Posterior cingulate gyrus (tissue), 11 donors: ENCODE data around the gene CFAP299.
"Not testable (repeated sequence)": the region's sequence is repeated elsewhere in the genome, so short reads cannot be mapped to it uniquely, and the experiment has no call there.

Experiments
- DNase-seq, 10 donors: peaks; one replicate each; pipeline versions ENCODE4 v3.0.0 to v3.0.0-alpha.2; 2020 to 2021; ENCODE audit warnings: mixed read lengths in 3 of 10
- intact Hi-C: fragments of 100-400 bp; cut with DNase I; formaldehyde crosslinking; loops from one replicate; pipeline ENCODE4 v1.15.1; 2023

Gene CFAP299

DNA sequence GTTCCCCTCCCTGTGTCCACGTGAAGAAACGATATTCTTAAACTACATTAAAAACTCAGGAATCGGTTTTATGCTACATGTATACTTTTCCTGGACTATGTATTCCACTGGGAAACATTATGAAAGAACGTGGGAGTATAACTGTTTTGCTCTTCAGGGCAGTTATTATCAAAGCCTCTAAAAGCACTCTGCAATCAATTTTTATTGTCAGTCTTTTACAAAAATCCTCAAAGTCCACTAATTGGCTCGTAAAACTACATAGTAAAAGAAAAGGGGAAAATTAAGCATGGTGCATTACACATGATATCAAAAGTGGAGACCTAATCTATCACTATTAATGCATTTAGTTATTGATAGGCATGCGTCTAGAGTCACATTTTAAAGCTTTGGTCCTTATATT, 11.4 kb upstream of the CFAP299 start:
- intact Hi-C loops, result no loop called here
- DNase-seq, result no peak

GRCh38 chr4:80331693-80332092, 3.8 kb upstream of the CFAP299 start:
- no peak for DNase-seq
- intact Hi-C loops, result no loop called here

DNA sequence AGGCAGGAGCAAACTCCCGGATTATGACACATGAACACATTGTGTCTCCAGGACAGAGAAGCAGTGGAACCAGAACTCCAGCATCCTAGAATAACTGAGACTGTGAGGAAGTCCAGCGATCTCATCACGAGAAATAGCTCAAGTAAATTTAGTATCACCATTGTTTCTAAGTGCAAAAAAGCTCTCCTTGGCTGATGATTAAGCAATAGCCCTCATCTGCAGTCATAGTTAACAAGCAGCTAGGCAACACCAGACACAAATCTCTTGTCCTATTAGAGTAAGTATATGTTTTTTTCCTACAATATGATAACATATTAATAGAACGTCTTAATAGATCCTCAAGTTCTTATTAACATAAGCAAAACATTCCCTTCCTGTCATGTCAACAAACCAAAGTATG, 2.4 kb upstream of the CFAP299 start:
- DNase-seq, result no peak
- intact Hi-C loops, result no loop called here

DNA sequence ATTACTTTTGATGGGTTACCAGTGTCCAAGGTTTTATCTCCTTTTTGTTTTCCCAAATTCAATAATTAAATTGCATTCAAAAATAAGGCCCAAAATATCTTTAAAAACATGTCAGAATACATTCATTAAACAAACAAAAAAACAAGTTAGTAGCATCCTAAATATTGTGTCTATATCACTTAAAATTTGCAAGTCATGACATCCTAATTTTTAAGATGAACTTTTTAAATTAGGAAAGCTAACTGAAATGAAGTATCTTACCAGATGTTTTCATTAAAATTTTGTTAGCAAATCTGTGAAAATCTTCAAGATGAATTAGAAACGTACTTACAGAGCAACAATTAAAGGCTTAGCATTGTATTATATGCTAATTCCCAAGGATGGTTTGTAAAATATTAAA, 962 bp upstream of the CFAP299 start:
- DNase-seq, result no peak
- intact Hi-C loops, result no loop called here

DNA sequence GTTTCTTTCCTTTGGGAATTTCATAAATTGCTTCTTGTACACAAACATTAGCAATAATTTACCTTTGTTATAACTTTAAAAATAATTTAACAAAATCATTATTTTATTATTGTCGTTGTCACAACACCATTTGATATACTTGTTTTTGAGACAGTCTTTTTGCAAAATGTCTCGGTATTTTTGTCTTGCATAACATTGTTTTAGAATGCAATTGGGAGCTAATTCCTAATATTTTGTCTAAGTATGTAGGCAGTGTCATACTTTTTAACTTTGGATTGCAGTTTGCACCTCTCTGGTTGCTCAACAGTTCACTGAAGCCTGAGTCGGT, 340 bp upstream of the CFAP299 start:
- intact Hi-C loops, result no loop called here
- DNase-seq, result no peak

- intact Hi-C loops, result no loop called here
- DNase-seq, result peak in 1 of 10 donors; percentile 56
Observed at GRCh38 chr4:80336582-80336981, 1.1 kb downstream of the CFAP299 start.

DNA sequence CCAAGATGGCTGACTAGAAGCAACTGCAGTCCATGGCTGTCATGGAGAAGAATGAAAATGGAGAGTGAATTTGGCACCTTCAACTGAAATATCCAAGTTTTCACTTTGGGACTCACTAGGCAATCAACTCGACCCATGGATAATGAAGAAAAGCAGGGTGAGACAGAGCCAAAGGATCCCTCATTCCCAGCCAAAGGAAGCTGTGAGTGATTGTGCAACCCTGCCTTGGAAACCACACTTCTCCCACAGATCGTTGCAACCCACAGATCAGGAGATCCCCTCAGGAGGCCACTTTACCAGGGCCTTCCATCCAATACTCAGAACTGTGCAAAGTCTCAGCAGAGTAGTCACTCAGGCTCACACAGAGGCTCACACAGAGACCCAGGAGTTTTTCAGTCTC, 4.5 kb downstream of the CFAP299 start:
- DNase-seq, result no peak
- intact Hi-C loops, result no loop called here

DNA sequence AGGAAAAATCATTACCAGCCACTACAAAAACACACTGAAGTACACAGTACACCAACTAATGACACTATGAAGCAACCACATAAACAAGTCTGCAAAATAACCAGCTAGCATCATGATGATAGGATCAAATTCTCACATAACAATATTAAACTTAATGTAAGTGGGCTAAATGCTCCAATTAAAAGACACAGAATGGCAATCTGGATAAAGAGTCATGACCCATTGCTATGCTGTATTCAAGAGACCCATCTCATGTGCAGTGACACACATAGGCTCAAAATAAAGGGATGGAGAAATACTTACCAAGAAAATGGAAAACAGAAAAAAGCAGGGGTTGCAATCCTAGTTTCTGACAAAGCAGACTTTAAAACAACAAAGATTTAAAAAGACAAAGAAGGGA, 7.2 kb downstream of the CFAP299 start:
- intact Hi-C loops, DNase-seq: not testable (repeated sequence)

DNA sequence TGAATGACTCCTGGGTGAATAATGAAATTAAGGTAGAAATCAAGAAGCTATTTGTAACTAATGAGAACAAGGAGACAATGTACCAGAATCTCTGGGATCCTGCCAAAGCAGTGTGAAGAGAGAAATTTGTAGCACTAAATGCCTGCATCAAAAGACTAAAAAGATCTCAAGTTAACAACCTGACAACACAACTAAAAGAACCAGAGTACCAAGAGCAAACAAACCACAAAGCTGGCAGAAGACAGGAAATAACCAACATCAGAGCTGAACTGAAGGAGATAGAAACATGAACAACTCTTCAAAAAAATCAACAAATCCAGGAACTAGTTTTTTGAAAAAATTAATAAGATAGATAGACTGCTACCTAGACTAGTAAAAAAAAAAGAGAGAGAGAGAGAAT, 8.4 kb downstream of the CFAP299 start:
- intact Hi-C loops, result no loop called here
- DNase-seq, result no peak

DNA sequence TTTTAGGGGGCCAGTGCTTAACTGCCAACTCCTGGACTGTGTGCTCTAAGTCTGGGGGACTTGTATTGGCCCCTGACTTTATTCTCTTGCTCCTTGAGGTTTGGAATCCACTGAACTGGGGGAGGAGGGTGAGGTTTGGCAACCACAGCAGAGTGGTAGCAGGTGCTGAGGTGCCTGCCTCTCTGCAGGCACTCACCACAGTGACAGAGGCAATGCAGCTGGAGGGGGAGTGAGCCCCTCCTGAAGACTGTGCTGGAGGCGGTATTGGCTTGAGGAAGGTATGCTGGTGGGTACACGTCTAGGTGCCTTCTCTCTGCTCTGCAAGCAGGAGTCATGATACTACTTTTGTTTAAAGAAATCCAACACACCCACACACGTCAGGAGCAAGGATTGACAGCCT, 24.6 kb downstream of the CFAP299 start:
- intact Hi-C loops, result no loop called here
- DNase-seq, result no peak

- DNase-seq, result no peak
- intact Hi-C loops, result loop anchor here (1.0 kb wide), 2 partner anchors 629 to 679 kb away; no protein-coding TSS in a partner anchor
Observed at GRCh38 chr4:80360900-80361299, 25.4 kb downstream of the CFAP299 start.

DNA sequence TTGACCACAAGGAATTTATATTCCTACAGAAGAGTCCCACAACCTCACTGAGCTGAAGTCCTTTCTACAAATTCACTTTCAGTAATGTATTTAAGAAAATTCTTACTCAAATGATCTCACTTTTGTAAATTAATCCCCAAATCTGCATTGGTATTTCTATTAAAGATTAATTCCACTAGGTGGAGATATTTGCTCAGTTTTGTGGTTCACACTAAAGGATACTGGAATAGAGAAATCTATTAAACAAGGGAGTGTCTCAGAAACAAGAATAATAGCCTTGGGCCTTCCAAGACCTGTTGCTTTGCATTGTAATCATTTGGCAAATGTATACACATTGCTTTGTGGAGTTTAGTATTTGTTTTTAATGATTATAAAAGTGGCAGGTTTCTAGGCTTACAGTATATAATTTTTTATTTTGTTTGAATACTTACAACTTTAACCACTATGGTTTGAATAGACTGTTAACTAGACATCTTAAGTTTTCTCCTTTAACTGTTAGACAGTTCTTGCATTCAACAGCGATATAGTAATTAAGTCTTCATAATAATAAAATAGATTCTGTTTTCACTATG, 25.9 kb downstream of the CFAP299 start:
- intact Hi-C loops, result loop anchor here (1.0 kb wide), 2 partner anchors 629 to 679 kb away; no protein-coding TSS in a partner anchor
- no peak for DNase-seq

GRCh38 chr4:80362578-80363181, 27.1 kb downstream of the CFAP299 start:
- DNase-seq, result peak in 8 of 10 donors; percentile 35 to 90 (median 56)

GRCh38 chr4:80365928-80366327, 30.4 kb downstream of the CFAP299 start:
- intact Hi-C loops, result no loop called here
- DNase-seq, result peak in 2 of 10 donors; percentile 28 to 49

More at GRCh38 chr4:80362578-80363181, 27.1 kb downstream of the CFAP299 start:
- intact Hi-C loops, result no loop called here

DNA sequence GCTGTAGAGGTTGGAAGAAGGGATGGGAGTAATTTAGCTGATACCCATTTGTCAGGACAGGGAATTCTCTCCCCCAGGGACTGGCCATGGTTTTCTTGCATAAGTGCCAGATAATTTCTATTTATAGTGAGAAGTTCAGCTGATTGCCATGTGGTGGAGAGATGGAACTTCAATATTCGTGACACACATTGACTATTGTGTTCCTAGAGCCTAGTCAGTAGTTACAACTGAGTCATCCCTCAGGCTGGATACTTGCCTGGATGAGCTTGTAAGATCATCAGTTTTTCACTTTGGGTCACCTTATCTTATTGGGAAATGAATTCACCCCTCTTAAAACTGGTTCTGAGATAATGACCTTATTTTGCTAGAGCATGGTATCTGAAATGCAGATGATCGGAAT, 32.2 kb downstream of the CFAP299 start:
- DNase-seq, result no peak
- intact Hi-C loops, result no loop called here

DNA sequence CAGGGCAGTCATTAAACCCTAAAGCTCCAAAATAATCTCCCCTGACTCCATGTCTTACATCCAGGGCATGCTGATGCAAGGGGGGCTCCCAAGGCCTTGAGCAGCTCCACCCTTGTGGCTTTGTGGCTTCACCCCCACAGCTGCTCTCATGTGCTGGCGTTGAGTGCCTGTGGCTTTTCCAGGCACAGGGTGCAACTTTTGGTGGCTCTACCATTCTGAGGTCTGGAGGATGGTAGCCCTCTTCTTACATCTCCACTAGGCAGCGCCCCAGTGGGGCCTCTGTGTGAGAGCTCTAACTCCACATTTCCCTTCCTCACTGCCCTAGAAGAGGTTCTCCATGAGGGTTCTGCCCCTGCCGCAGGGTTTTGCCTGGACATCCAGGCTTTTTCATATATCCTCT, 35.1 kb downstream of the CFAP299 start:
- DNase-seq, result no peak
- intact Hi-C loops, result no loop called here

GRCh38 chr4:80371046-80371445, 35.5 kb downstream of the CFAP299 start:
- intact Hi-C loops, result no loop called here
- peak in 1 of 10 donors; percentile 72 for DNase-seq

DNA sequence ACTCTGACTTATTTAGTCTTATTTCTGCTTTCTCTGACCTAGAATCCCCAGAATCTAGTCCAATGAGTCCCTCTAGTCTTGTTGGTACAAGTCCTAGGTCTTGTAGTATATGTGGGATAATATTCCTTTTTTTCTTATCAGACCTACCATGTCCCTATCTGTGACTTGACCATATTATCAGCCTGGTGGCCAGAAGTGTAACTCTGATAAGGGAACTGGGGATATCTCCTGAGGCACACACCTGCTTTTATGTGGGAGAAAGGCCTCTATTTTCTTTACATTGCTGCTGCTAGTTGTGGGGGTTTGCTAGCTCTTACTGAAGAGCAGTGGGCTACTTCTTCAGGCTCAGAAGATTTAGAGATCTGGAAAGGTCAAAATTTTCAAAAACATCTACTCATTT, 38.6 kb downstream of the CFAP299 start:
- intact Hi-C loops, result no loop called here
- DNase-seq, result no peak

DNA sequence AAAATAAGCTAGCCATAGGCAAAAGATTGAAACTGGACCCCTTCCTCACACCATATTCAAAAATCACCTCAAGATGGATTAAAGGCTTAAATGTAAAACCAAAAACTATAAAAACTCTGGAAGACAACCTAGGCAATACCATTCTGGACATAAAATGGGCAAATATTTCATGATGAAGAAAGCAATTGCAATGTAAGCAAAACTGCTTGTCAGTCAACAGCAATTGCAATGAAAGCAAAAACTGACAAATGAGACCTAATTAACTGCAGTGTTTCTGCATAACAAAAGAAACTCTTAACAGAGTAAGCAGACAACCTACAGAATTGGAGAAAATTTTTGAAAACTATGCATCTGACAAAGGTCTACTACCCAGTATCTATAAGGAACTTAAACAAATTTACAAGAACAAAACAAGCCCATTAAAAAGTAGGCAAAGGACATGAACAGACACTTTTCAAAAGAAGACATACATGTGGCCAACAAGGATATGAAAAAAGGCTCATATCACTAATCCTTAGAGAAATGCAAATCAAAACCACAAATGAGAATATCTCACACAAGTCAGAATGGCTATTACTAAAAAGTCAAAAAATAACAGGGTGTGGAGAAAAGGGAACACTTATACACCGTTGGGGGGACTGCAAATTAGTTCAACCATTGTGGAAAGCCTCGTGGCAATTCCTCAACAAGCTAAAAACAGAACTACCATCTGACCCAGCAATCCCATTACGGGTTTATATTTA, 46.7 kb downstream of the CFAP299 start:
- no peak for DNase-seq
- intact Hi-C loops, result no loop called here

DNA sequence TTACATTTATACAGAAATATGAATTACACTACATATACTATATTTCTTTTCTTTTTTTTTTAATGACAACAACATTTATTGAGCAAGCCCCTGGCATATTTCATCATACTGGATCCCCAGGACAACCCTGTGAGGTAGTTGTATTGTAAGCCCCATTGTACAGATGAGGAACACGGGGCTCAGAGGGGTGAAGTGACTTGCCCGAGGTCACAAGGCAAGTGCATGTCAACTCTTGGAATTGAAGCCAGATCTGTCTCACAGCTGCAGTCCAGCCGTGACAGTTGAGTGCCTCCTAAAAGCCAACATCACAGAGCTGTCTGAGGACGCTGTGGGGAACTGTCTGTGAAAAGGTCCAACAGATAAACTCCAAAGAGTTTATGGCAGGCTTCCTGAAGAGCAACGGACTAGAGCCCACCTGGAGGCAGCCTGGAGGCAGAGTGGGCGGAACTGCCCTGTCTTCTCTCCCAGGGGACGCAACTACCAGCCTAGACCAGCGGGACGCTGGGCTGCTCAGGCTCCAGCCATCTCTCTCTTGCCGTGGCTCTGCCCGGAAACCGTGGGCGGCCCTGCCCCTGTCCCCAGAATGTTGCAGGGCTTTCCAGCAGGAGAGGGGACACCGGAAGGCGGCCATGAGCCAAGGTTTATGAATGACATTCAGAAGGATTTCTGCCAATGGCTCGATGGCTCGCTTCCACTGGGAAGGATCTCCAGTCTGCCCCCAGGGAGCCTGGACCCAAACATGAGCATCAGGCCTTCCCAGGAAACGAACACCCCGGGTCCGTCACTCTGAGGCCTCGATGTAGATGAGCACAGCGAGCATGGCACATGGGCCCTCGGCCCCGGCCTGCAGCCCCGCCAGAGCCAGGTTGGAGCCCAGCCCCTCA, 50.1 kb downstream of the CFAP299 start:
- intact Hi-C loops, result no loop called here
- peak in 2 of 10 donors; percentile 62 to 81 for DNase-seq

- intact Hi-C loops, result no loop called here
- DNase-seq, result peak in 2 of 10 donors; percentile 77 to 82
Observed at GRCh38 chr4:80386281-80386886, 50.9 kb downstream of the CFAP299 start.
